Measurements from ENCODE around the gene XYLT1.

DNA sequence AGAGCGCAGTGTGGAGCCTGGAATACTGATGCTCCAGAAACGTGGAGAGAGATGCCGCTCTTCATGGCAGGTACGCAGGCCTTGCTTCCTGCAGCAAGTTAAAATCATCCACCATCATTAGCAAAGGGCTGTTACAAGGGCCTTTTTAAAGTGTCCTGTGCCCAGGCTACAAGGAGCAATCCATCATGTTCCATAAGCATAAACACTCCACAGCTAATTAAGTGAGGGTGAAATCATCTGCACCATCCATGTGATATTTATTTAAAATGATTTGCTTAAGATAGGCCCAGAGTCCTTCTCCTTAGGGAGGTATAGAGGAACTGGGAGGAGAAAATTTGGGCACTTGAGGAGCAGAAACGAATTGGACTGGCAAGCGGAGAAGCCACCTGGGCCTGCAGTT is 372.1 kb downstream of the XYLT1 start:
- TF ChIP-seq, protein P1, sequence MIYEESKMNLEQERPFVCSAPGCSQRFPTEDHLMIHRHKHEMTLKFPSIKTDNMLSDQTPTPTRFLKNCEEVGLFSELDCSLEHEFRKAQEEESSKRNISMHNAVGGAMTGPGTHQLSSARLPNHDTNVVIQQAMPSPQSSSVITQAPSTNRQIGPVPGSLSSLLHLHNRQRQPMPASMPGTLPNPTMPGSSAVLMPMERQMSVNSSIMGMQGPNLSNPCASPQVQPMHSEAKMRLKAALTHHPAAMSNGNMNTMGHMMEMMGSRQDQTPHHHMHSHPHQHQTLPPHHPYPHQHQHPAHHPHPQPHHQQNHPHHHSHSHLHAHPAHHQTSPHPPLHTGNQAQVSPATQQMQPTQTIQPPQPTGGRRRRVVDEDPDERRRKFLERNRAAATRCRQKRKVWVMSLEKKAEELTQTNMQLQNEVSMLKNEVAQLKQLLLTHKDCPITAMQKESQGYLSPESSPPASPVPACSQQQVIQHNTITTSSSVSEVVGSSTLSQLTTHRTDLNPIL (CRISPR knock-in tag; IDR thresholded peaks at IDR 0.05; ENCODE audit: low read depth) = no peak
- no peak for TF ChIP-seq ARNTL (CRISPR knock-in tag; IDR thresholded peaks at IDR 0.05; ENCODE audit: borderline replicate concordance, low read depth)
- TF ChIP-seq SNAI2 (CRISPR knock-in tag; IDR thresholded peaks at IDR 0.05) = no peak
- no peak for TF ChIP-seq RARB (CRISPR knock-in tag; IDR thresholded peaks at IDR 0.05)
- TF ChIP-seq BACH2 (CRISPR knock-in tag; IDR thresholded peaks at IDR 0.05; ENCODE audit: borderline replicate concordance) = no peak
- TF ChIP-seq, protein P2, sequence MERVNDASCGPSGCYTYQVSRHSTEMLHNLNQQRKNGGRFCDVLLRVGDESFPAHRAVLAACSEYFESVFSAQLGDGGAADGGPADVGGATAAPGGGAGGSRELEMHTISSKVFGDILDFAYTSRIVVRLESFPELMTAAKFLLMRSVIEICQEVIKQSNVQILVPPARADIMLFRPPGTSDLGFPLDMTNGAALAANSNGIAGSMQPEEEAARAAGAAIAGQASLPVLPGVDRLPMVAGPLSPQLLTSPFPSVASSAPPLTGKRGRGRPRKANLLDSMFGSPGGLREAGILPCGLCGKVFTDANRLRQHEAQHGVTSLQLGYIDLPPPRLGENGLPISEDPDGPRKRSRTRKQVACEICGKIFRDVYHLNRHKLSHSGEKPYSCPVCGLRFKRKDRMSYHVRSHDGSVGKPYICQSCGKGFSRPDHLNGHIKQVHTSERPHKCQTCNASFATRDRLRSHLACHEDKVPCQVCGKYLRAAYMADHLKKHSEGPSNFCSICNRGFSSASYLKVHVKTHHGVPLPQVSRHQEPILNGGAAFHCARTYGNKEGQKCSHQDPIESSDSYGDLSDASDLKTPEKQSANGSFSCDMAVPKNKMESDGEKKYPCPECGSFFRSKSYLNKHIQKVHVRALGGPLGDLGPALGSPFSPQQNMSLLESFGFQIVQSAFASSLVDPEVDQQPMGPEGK (CRISPR knock-in tag; IDR thresholded peaks at IDR 0.05; ENCODE audit: borderline replicate concordance) = no peak
- TF ChIP-seq ZNF565 (CRISPR knock-in tag; conservative IDR thresholded peaks at IDR 0.05; ENCODE audit: low read depth) = no peak
- no peak for TF ChIP-seq ZFP3 (CRISPR knock-in tag; IDR thresholded peaks at IDR 0.05)
